ENCODE results near the gene PTGDS. TPM values are rescaled to one million over a fixed set of nuclear protein-coding genes. Genes with fewer than 3 reads are reported as not detected.

Gene PTGDS
- total RNA-seq, 1 experiment from 2014 or later, result 2.2 TPM

DNA sequence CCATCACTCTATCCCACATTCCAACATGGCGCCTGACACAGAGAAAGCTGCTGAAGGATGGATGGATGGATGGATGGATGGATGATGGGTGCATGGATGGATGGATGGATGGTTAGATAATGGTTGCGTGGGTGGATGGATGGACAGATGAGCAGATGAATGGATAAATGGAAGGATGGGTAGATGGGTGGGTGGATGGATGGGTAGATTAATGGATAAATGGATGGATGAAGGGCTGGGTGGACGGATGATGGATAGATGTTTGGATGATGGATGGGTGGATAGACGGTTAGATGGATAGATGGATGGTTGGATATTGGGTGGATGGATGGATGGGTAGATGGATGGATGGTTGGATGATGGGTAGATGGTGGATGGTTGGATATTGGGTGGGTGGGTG lies 20.7 kb upstream of the PTGDS start:
- H3K9me3 Mint-ChIP-seq, result peaks cover 9% of the 10 kb centered on the region
- TF ChIP-seq EMX1 (CRISPR knock-in tag; IDR thresholded peaks at IDR 0.05) (no peak), ZNF263 (CRISPR knock-in tag; IDR thresholded peaks at IDR 0.05; ENCODE audit: low read depth) (no peak), CREM (CRISPR knock-in tag; IDR thresholded peaks at IDR 0.05) (no peak), ZNF423 (CRISPR knock-in tag; IDR thresholded peaks at IDR 0.05) (no peak), FOXJ3 (CRISPR knock-in tag; IDR thresholded peaks at IDR 0.05; ENCODE audit: borderline replicate concordance) (no peak), MYBL2 (CRISPR knock-in tag; IDR thresholded peaks at IDR 0.05) (no peak), TEAD4 (CRISPR knock-in tag; IDR thresholded peaks at IDR 0.05) (no peak)
- TF ChIP-seq, protein P1, sequence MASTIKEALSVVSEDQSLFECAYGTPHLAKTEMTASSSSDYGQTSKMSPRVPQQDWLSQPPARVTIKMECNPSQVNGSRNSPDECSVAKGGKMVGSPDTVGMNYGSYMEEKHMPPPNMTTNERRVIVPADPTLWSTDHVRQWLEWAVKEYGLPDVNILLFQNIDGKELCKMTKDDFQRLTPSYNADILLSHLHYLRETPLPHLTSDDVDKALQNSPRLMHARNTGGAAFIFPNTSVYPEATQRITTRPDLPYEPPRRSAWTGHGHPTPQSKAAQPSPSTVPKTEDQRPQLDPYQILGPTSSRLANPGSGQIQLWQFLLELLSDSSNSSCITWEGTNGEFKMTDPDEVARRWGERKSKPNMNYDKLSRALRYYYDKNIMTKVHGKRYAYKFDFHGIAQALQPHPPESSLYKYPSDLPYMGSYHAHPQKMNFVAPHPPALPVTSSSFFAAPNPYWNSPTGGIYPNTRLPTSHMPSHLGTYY (CRISPR knock-in tag; IDR thresholded peaks at IDR 0.05), result no peak
- TF ChIP-seq, protein P2, sequence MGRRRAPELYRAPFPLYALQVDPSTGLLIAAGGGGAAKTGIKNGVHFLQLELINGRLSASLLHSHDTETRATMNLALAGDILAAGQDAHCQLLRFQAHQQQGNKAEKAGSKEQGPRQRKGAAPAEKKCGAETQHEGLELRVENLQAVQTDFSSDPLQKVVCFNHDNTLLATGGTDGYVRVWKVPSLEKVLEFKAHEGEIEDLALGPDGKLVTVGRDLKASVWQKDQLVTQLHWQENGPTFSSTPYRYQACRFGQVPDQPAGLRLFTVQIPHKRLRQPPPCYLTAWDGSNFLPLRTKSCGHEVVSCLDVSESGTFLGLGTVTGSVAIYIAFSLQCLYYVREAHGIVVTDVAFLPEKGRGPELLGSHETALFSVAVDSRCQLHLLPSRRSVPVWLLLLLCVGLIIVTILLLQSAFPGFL (CRISPR knock-in tag; IDR thresholded peaks at IDR 0.05; ENCODE audit: borderline replicate concordance), result no peak
- TF ChIP-seq, protein P3, sequence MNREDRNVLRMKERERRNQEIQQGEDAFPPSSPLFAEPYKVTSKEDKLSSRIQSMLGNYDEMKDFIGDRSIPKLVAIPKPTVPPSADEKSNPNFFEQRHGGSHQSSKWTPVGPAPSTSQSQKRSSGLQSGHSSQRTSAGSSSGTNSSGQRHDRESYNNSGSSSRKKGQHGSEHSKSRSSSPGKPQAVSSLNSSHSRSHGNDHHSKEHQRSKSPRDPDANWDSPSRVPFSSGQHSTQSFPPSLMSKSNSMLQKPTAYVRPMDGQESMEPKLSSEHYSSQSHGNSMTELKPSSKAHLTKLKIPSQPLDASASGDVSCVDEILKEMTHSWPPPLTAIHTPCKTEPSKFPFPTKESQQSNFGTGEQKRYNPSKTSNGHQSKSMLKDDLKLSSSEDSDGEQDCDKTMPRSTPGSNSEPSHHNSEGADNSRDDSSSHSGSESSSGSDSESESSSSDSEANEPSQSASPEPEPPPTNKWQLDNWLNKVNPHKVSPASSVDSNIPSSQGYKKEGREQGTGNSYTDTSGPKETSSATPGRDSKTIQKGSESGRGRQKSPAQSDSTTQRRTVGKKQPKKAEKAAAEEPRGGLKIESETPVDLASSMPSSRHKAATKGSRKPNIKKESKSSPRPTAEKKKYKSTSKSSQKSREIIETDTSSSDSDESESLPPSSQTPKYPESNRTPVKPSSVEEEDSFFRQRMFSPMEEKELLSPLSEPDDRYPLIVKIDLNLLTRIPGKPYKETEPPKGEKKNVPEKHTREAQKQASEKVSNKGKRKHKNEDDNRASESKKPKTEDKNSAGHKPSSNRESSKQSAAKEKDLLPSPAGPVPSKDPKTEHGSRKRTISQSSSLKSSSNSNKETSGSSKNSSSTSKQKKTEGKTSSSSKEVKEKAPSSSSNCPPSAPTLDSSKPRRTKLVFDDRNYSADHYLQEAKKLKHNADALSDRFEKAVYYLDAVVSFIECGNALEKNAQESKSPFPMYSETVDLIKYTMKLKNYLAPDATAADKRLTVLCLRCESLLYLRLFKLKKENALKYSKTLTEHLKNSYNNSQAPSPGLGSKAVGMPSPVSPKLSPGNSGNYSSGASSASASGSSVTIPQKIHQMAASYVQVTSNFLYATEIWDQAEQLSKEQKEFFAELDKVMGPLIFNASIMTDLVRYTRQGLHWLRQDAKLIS (CRISPR knock-in tag; IDR thresholded peaks at IDR 0.05; ENCODE audit: borderline replicate concordance), result no peak
- TF ChIP-seq, protein P4, sequence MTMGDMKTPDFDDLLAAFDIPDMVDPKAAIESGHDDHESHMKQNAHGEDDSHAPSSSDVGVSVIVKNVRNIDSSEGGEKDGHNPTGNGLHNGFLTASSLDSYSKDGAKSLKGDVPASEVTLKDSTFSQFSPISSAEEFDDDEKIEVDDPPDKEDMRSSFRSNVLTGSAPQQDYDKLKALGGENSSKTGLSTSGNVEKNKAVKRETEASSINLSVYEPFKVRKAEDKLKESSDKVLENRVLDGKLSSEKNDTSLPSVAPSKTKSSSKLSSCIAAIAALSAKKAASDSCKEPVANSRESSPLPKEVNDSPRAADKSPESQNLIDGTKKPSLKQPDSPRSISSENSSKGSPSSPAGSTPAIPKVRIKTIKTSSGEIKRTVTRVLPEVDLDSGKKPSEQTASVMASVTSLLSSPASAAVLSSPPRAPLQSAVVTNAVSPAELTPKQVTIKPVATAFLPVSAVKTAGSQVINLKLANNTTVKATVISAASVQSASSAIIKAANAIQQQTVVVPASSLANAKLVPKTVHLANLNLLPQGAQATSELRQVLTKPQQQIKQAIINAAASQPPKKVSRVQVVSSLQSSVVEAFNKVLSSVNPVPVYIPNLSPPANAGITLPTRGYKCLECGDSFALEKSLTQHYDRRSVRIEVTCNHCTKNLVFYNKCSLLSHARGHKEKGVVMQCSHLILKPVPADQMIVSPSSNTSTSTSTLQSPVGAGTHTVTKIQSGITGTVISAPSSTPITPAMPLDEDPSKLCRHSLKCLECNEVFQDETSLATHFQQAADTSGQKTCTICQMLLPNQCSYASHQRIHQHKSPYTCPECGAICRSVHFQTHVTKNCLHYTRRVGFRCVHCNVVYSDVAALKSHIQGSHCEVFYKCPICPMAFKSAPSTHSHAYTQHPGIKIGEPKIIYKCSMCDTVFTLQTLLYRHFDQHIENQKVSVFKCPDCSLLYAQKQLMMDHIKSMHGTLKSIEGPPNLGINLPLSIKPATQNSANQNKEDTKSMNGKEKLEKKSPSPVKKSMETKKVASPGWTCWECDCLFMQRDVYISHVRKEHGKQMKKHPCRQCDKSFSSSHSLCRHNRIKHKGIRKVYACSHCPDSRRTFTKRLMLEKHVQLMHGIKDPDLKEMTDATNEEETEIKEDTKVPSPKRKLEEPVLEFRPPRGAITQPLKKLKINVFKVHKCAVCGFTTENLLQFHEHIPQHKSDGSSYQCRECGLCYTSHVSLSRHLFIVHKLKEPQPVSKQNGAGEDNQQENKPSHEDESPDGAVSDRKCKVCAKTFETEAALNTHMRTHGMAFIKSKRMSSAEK (CRISPR knock-in tag; IDR thresholded peaks at IDR 0.05; ENCODE audit: borderline replicate concordance), result no peak
- TF ChIP-seq, protein P5, sequence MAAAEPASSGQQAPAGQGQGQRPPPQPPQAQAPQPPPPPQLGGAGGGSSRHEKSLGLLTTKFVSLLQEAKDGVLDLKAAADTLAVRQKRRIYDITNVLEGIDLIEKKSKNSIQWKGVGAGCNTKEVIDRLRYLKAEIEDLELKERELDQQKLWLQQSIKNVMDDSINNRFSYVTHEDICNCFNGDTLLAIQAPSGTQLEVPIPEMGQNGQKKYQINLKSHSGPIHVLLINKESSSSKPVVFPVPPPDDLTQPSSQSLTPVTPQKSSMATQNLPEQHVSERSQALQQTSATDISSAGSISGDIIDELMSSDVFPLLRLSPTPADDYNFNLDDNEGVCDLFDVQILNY (CRISPR knock-in tag; IDR thresholded peaks at IDR 0.05), result no peak
- H3K27ac Mint-ChIP-seq, result no peak overlapping the region
- H3K36me3 Mint-ChIP-seq, result no peaks in the 10 kb centered on the region
- no peak for ATAC-seq
- H3K4me1 Mint-ChIP-seq, result no peaks in the 10 kb centered on the region
- ChIA-PET CTCF (no interaction called here), POLR2A (no interaction called here)
- no peak overlapping the region for H3K4me3 Mint-ChIP-seq
- DNase-seq (ENCODE audit: low spot score), result no peak
- no peaks in the 10 kb centered on the region for H3K27me3 Mint-ChIP-seq (ENCODE audit: low read depth)

DNA sequence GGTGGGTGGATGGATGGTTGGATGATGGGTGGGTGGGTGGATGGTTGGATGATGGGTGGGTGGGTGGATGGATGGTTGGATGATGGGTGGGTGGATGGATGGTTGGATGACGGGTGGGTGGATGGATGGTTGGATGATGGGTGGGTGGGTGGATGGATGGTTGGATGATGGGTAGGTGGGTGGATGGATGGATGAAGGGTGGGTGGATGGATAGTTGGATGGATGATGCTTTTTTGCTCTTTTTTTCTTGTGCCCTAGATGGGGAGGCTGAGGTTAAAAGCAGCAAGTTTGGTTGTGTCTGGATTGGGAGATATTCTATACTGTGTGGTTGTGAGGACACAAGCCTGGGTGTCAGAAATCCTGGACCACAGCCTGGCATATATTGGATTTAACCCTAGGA lies 19.8 kb upstream of the PTGDS start:
- ChIA-PET CTCF (no interaction called here), POLR2A (no interaction called here)
- no peak overlapping the region for H3K4me3 Mint-ChIP-seq
- peaks cover 9% of the 10 kb centered on the region for H3K9me3 Mint-ChIP-seq
- ATAC-seq (no peak), DNase-seq (ENCODE audit: low spot score) (no peak)
- no peaks in the 10 kb centered on the region for H3K36me3 Mint-ChIP-seq
- H3K27ac Mint-ChIP-seq, result no peak overlapping the region
- no peaks in the 10 kb centered on the region for H3K4me1 Mint-ChIP-seq
- H3K27me3 Mint-ChIP-seq (ENCODE audit: low read depth), result no peaks in the 10 kb centered on the region
- TF ChIP-seq ATF1 (CRISPR knock-in tag; IDR thresholded peaks at IDR 0.05) (no peak), ZNF263 (CRISPR knock-in tag; IDR thresholded peaks at IDR 0.05; ENCODE audit: low read depth) (no peak), ZBTB21 (CRISPR knock-in tag; IDR thresholded peaks at IDR 0.05; ENCODE audit: borderline replicate concordance) (no peak)
- TF ChIP-seq, protein P3 (CRISPR knock-in tag; IDR thresholded peaks at IDR 0.05; ENCODE audit: borderline replicate concordance), result no peak
- TF ChIP-seq, protein P6, sequence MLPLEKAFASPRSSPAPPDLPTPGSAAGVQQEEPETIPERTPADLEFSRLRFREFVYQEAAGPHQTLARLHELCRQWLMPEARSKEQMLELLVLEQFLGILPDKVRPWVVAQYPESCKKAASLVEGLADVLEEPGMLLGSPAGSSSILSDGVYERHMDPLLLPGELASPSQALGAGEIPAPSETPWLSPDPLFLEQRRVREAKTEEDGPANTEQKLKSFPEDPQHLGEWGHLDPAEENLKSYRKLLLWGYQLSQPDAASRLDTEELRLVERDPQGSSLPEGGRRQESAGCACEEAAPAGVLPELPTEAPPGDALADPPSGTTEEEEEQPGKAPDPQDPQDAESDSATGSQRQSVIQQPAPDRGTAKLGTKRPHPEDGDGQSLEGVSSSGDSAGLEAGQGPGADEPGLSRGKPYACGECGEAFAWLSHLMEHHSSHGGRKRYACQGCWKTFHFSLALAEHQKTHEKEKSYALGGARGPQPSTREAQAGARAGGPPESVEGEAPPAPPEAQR (CRISPR knock-in tag; IDR thresholded peaks at IDR 0.05), result no peak
- TF ChIP-seq, protein P1 (CRISPR knock-in tag; IDR thresholded peaks at IDR 0.05), result no peak
